Hematopoietic multipotent progenitor cell treated with erythropoietin and hydrocortisone succinate and interleukin-3 and kit ligand, for 4 days (in vitro differentiated cells): ENCODE data around the gene TLE4.
A peak's percentile ranks its signal among the peaks of the same experiment; 100 is the strongest.
"Not testable (repeated sequence)": the region's sequence is repeated elsewhere in the genome, so short reads cannot be mapped to it uniquely, and the experiment has no call there.

ENCODE experiments used
- DNase-seq: peaks from one replicate; pipeline ENCODE4 v3.0.0-alpha.2; 2015

TLE4 gene

GRCh38 chr9:79639354-79639753 is 67.6 kb downstream of the TLE4 start:
- no peak for DNase-seq

GRCh38 chr9:79640067-79640466 is 68.3 kb downstream of the TLE4 start:
- DNase-seq = not testable (repeated sequence)

- no peak for DNase-seq
Measured at GRCh38 chr9:79641070-79641469, 69.3 kb downstream of the TLE4 start.

- DNase-seq = no peak
Measured at GRCh38 chr9:79642671-79643070, 70.9 kb downstream of the TLE4 start.

GRCh38 chr9:79644048-79644447 is 72.3 kb downstream of the TLE4 start:
- DNase-seq = no peak

GRCh38 chr9:79644601-79645000 is 72.8 kb downstream of the TLE4 start:
- no peak for DNase-seq

- no peak for DNase-seq
Measured at GRCh38 chr9:79645110-79645509, 73.3 kb downstream of the TLE4 start.

GRCh38 chr9:79646096-79646495 is 74.3 kb downstream of the TLE4 start:
- DNase-seq = no peak

GRCh38 chr9:79651251-79651795 is 79.6 kb downstream of the TLE4 start:
- peak; percentile 68 for DNase-seq

GRCh38 chr9:79652598-79652997 is 80.8 kb downstream of the TLE4 start:
- DNase-seq = no peak

GRCh38 chr9:79654591-79655382 is 83.0 kb downstream of the TLE4 start:
- not testable (repeated sequence) for DNase-seq

GRCh38 chr9:79655551-79655950 is 83.8 kb downstream of the TLE4 start:
- no peak for DNase-seq

GRCh38 chr9:79656169-79656568 is 84.4 kb downstream of the TLE4 start:
- no peak for DNase-seq

- no peak for DNase-seq
Measured at GRCh38 chr9:79657891-79658290, 86.1 kb downstream of the TLE4 start.

- no peak for DNase-seq
Measured at GRCh38 chr9:79658926-79659325, 87.2 kb downstream of the TLE4 start.

GRCh38 chr9:79660615-79661014 is 88.8 kb downstream of the TLE4 start:
- DNase-seq = no peak

- DNase-seq = peak; percentile 49
Measured at GRCh38 chr9:79661279-79661678, 89.5 kb downstream of the TLE4 start.

- no peak for DNase-seq
Measured at GRCh38 chr9:79661886-79662536, 90.2 kb downstream of the TLE4 start.

GRCh38 chr9:79662537-79662956 is 90.8 kb downstream of the TLE4 start:
- DNase-seq = peak; percentile 26

GRCh38 chr9:79663300-79663699 is 91.5 kb downstream of the TLE4 start:
- no peak for DNase-seq

- DNase-seq = no peak
Measured at GRCh38 chr9:79663878-79664277, 92.1 kb downstream of the TLE4 start.

- no peak for DNase-seq
Measured at GRCh38 chr9:79664375-79664831, 92.6 kb downstream of the TLE4 start.

- no peak for DNase-seq
Measured at GRCh38 chr9:79665369-79665768, 93.6 kb downstream of the TLE4 start.

- DNase-seq = no peak
Measured at GRCh38 chr9:79665931-79666330, 94.2 kb downstream of the TLE4 start.
